NCI-H345 (cell line): ENCODE results near the gene ZNF367.
A peak's percentile ranks its signal among the peaks of the same experiment; 100 is the strongest.
"Not testable (repeated sequence)": the region's sequence is repeated elsewhere in the genome, so short reads cannot be mapped to it uniquely, and the experiment has no call there.

Source experiments
- DNase-seq: peaks from one replicate; lab custom pipeline; 2025; lab: John Stamatoyannopoulos, UW

Gene ZNF367

DNA sequence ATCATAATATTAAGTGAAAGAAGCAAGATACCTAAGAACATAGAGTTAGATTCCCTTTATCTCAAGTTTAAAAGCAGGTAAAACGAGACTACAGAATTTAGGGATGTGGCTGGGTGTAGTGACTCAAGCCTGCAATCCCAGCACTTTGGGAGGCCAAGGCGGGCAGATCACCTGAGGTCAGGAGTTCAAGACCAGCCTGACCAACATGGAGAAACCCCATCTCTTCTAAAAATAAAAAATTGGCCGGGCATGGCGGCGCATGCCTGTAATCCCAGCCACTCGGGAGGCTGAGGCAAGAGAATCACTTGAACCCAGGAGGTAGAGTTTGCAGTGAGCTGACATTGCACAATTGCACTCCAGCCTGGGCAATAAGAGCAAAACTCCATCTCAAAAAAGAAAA is 56.1 kb downstream of the ZNF367 start:
- not testable (repeated sequence) for DNase-seq

GRCh38 chr9:96361668-96362067 is 56.5 kb downstream of the ZNF367 start:
- DNase-seq = no peak

- no peak for DNase-seq
Observed at GRCh38 chr9:96360976-96361375, 57.2 kb downstream of the ZNF367 start.

GRCh38 chr9:96360523-96360922 is 57.6 kb downstream of the ZNF367 start:
- DNase-seq = not testable (repeated sequence)

- DNase-seq = no peak
Observed at GRCh38 chr9:96350866-96351265, 67.3 kb downstream of the ZNF367 start.

GRCh38 chr9:96348261-96348660 is 69.9 kb downstream of the ZNF367 start:
- no peak for DNase-seq

GRCh38 chr9:96345551-96345950 is 72.6 kb downstream of the ZNF367 start:
- no peak for DNase-seq

GRCh38 chr9:96344458-96345180 is 73.6 kb downstream of the ZNF367 start:
- DNase-seq = peak; percentile 54

DNA sequence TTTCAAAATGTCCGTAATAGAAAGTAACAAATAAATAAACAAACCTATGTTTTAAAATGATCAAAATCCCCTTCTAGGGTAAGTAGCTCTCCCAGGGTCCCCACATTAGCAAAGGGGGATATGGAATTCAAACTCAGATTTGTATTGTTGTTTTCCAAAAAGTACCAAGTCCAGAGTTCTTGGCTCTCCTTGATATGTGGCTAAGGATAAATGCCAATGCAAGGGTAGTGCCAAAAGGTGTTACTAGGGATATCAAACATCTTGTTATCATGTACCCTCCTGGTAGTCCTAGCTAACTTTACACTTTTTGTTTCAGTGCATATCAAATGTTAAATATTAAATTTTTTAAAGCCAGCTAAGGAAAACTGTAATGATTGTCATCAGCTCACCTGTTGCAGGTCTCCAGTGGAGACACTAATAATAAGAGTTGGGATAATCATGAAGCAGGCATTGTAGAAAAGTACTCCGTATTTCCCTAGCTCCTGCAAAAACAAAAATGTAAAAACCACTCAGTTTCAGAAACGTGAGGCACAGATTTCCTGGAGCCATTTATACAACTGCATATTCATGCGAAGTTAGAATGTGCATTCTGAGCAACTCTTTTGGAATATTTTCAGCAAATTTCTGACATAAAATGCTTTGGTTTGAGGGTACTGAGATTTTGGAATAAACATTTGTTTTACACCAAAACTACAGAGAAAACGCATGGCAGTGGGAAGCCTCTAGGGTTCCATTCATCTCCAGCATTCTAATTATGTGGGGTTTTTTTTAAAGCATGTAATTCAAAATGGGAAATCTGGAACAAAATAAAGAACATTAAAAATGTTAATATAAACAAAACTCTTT is 74.4 kb downstream of the ZNF367 start:
- no peak for DNase-seq

DNA sequence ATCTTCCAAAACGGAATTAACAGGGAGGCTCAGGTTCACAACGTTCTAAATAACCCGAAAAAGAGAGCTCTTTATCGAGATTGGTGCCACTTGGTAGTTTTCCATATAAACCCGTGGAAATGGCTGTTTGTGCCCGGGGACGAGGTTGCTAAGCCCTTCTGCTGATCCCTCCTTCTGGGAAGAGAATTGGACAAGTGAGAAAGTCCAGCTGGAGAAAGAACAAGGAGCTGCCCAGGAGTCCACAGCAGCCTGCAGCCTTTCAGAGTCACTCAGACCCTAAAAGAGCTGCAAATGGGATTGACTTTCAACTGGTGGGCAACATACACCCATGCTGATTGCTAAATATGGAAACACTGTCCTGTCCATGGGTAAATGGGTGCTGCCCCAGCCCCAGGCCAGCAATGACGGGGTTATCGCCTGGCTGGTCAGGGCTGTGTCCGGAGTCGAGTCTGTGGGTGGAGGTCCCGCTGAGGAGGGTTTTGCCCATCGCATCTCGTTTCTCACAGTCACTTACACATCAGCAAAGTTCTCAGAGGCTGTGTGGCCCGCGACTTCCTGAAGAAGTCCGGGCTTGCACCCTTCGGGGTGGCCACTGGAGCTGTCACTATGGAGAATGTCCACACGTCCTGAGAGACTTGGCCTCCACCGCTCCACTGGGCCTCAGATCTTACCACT is 75.5 kb downstream of the ZNF367 start:
- no peak for DNase-seq

GRCh38 chr9:96340707-96341106 is 77.5 kb downstream of the ZNF367 start:
- DNase-seq = no peak

- DNase-seq = no peak
Observed at GRCh38 chr9:96338299-96338698, 79.9 kb downstream of the ZNF367 start.
